ENCODE measurements around the gene FARP2.
A peak's percentile ranks its signal among the peaks of the same experiment; 100 is the strongest.
"Not testable (repeated sequence)": the region's sequence is repeated elsewhere in the genome, so short reads cannot be mapped to it uniquely, and the experiment has no call there.

The FARP2 gene

DNA sequence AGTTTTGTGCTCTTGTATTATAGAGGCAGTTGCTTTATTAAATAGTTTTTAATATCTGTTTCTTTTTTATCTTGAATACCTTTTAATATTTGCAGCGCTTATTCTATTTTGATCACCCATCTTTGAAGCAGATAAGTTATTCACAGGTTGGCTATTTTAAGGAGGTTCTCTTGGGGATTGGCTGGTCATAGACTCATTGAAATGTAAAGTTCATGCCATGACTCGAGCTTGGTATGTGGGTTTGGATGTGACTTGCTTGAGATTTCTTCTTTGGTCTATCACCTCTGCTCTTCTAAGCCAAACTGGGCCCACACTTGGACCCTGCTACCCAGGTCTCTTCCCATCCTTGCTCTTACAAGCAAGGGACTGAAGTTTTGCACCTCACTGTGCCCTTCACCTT, 33.6 kb downstream of the FARP2 start:
- H3K27ac ChIP-seq = no peak overlapping the region
- H3K9me3 ChIP-seq (ENCODE audit: control insufficient read depth, low read length) = no peaks in the 10 kb centered on the region
- no peaks in the 10 kb centered on the region for H3K36me3 ChIP-seq (ENCODE audit: control insufficient read depth, insufficient read depth, low read length)
- peaks cover 49% of the 10 kb centered on the region for H3K4me1 ChIP-seq
- no peak overlapping the region for H3K9ac ChIP-seq
- no peak overlapping the region for H3K4me3 ChIP-seq (ENCODE audit: low read depth, low read length)
- no peak for TF ChIP-seq CTCF (IDR thresholded peaks at IDR 0.05)
- no peak overlapping the region for H2AFZ ChIP-seq
- H3K27me3 ChIP-seq (ENCODE audit: control insufficient read depth, insufficient read depth, low read length) = no peaks in the 10 kb centered on the region
- peaks cover 51% of the 10 kb centered on the region for H3K79me2 ChIP-seq
- H3K4me2 ChIP-seq (ENCODE audit: low read length) = no peak overlapping the region

DNA sequence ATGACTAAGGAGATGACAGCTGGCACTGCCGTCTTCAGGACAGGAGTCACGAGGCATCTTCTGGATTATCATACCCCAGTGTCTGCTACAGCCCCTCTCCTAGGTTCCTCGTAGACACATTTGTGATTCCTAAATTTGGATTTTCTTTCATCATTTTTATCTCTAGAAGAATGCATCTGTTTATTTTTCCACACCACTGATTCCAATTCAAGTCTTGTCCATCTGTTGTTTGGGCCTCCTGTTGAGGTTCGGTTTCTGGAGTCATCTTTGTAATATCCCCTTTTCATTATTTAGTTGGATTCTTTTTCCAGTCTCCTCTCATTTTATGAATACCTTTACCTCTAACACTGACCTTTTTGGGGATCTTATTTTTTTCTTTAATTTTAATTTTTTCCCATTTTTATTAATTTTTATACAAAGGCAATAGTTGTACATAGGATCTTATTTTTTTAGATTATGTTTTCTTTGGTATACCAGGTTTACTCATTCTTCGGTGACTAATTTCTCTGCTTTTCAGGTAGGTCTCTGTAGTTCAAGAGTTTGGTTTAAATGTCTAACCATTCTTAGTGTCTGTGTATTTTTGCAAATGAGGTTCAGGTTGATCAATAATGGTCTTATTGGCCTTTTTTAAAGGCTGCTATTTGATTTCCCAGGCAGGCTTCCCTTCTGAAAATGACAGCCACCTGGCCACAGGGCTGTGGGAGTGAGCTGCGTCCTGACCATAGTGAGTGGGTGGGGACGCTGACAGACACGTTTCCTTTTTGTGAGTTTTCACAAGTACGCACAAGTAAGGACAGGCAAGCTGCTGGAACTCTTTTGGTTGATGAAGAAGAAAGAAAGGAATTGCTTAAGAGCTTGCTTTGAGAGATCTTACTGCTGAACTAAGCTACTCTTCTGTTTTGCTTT, 34.5 kb downstream of the FARP2 start:
- H3K79me2 ChIP-seq = peaks cover 49% of the 10 kb centered on the region
- H3K4me1 ChIP-seq = peaks cover 47% of the 10 kb centered on the region
- no peaks in the 10 kb centered on the region for H3K27me3 ChIP-seq (ENCODE audit: control insufficient read depth, insufficient read depth, low read length)
- no peak overlapping the region for H3K4me3 ChIP-seq (ENCODE audit: low read depth, low read length)
- H3K27ac ChIP-seq = no peak overlapping the region
- TF ChIP-seq CTCF (IDR thresholded peaks at IDR 0.05) = no peak
- H3K4me2 ChIP-seq (ENCODE audit: low read length) = no peak overlapping the region
- no peak overlapping the region for H2AFZ ChIP-seq
- H3K36me3 ChIP-seq (ENCODE audit: control insufficient read depth, insufficient read depth, low read length) = no peaks in the 10 kb centered on the region
- no peaks in the 10 kb centered on the region for H3K9me3 ChIP-seq (ENCODE audit: control insufficient read depth, low read length)
- no peak overlapping the region for H3K9ac ChIP-seq

GRCh38 chr2:241391892-241392665, 36.0 kb downstream of the FARP2 start:
- Histone ChIP-seq H3K9ac (no peak overlapping the region), H3K36me3 (ENCODE audit: control insufficient read depth, insufficient read depth, low read length) (no peaks in the 10 kb centered on the region), H3K9me3 (ENCODE audit: control insufficient read depth, low read length) (no peaks in the 10 kb centered on the region), H3K4me1 (peaks cover 34% of the 10 kb centered on the region), H3K79me2 (peaks cover 43% of the 10 kb centered on the region), H3K4me3 (ENCODE audit: low read depth, low read length) (no peak overlapping the region), H2AFZ (no peak overlapping the region), H3K27me3 (ENCODE audit: control insufficient read depth, insufficient read depth, low read length) (no peaks in the 10 kb centered on the region), H3K4me2 (ENCODE audit: low read length) (no peak overlapping the region), H3K27ac (peak overlapping the region; percentile 0)
- TF ChIP-seq CTCF (IDR thresholded peaks at IDR 0.05) = peak; percentile 67

GRCh38 chr2:241392753-241393152, 36.7 kb downstream of the FARP2 start:
- H3K27ac ChIP-seq; H3K4me2 ChIP-seq (ENCODE audit: low read length); H3K9ac ChIP-seq; H3K4me3 ChIP-seq (ENCODE audit: low read depth, low read length); H3K36me3 ChIP-seq (ENCODE audit: control insufficient read depth, insufficient read depth, low read length); H3K27me3 ChIP-seq (ENCODE audit: control insufficient read depth, insufficient read depth, low read length); H2AFZ ChIP-seq; H3K9me3 ChIP-seq (ENCODE audit: control insufficient read depth, low read length): not testable (repeated sequence)
- H3K79me2 ChIP-seq = peaks cover 48% of the 10 kb centered on the region
- H3K4me1 ChIP-seq = peaks cover 31% of the 10 kb centered on the region

GRCh38 chr2:241393524-241394196, 37.6 kb downstream of the FARP2 start:
- Histone ChIP-seq H3K27ac (no peak overlapping the region), H2AFZ (no peak overlapping the region), H3K9ac (no peak overlapping the region), H3K36me3 (ENCODE audit: control insufficient read depth, insufficient read depth, low read length) (no peaks in the 10 kb centered on the region), H3K9me3 (ENCODE audit: control insufficient read depth, low read length) (no peaks in the 10 kb centered on the region), H3K27me3 (ENCODE audit: control insufficient read depth, insufficient read depth, low read length) (no peaks in the 10 kb centered on the region), H3K4me2 (ENCODE audit: low read length) (no peak overlapping the region), H3K79me2 (peaks cover 47% of the 10 kb centered on the region), H3K4me3 (ENCODE audit: low read depth, low read length) (no peak overlapping the region), H3K4me1 (peaks cover 25% of the 10 kb centered on the region)
- no peak for TF ChIP-seq CTCF (IDR thresholded peaks at IDR 0.05)

GRCh38 chr2:241396809-241397208, 40.7 kb downstream of the FARP2 start:
- H2AFZ ChIP-seq, H3K9ac ChIP-seq: not testable (repeated sequence)
- peaks cover 47% of the 10 kb centered on the region for H3K79me2 ChIP-seq

More at GRCh38 chr2:241396809-241397208, 40.7 kb downstream of the FARP2 start:
- not testable (repeated sequence) for H3K4me3 ChIP-seq (ENCODE audit: low read depth, low read length); H3K4me2 ChIP-seq (ENCODE audit: low read length); H3K27ac ChIP-seq; H3K9me3 ChIP-seq (ENCODE audit: control insufficient read depth, low read length); H3K27me3 ChIP-seq (ENCODE audit: control insufficient read depth, insufficient read depth, low read length); H3K36me3 ChIP-seq (ENCODE audit: control insufficient read depth, insufficient read depth, low read length)
- peaks cover 11% of the 10 kb centered on the region for H3K4me1 ChIP-seq

Data from parathyroid adenoma (tissue), 2 donors.